Erythroblast (primary cell): ENCODE results near the gene LRRC17.
A peak's percentile ranks its signal among the peaks of the same experiment; 100 is the strongest.
"Not testable (repeated sequence)": the region's sequence is repeated elsewhere in the genome, so short reads cannot be mapped to it uniquely, and the experiment has no call there.

ENCODE experiments used
- DNase-seq, 2 experiments: peaks; one replicate each; lab custom pipeline; 2025; lab: John Stamatoyannopoulos, UW
- GATA1 ChIP-seq: IDR thresholded peaks from 2 replicates; pipeline ENCODE4 v1.6.1; 2011; ENCODE audit warnings: low read depth, mild to moderate bottlenecking, control low read depth, low read length, moderate library complexity
- POLR2A ChIP-seq: IDR thresholded peaks from 2 replicates; pipeline ENCODE4 v1.6.1; 2011; ENCODE audit warnings: mild to moderate bottlenecking, low read length

The LRRC17 gene

DNA sequence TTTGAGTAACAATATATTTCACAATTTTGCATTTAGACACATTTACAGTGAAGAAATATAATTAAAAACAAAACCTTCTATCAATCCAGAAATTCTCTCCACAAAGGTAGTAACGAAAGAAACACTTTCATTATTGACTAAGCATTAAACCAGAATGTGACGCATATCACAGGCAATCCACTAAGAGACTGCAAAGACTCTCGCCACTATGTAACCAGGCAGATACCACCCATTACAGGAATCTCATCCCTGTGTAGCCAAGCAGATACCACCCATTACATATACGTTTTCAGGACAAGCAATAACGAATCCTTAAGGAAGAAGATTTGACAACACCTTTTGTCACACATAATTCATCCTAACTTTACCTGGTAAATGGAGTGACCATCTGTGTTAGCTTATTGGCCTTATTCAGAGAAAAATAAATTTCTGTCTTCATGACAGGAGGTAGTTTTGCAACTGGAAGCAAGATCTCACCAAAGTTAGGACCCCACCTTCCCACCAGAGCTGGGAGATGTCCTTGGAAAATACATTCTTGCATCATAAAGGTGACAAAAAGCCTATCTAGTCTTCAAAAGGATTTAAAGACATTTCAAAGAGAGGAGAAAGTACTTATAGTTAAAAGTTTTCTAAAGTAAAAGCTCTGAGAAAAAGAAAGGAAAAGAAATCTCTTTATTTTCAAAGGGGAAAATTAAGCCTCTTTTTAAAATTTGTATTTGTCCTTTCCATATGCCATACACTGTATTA is 30.8 kb downstream of the LRRC17 start:
- TF ChIP-seq POLR2A (no peak), GATA1 (no peak)
- no peak for DNase-seq

DNA sequence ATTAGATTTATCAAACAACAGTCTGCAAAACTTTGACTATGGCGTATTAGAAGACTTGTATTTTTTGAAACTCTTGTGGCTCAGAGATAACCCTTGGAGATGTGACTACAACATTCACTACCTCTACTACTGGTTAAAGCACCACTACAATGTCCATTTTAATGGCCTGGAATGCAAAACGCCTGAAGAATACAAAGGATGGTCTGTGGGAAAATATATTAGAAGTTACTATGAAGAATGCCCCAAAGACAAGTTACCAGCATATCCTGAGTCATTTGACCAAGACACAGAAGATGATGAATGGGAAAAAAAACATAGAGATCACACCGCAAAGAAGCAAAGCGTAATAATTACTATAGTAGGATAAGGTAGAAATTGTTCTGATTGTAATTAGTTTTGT is 31.4 kb downstream of the LRRC17 start:
- TF ChIP-seq POLR2A (no peak), GATA1 (no peak)
- no peak for DNase-seq

DNA sequence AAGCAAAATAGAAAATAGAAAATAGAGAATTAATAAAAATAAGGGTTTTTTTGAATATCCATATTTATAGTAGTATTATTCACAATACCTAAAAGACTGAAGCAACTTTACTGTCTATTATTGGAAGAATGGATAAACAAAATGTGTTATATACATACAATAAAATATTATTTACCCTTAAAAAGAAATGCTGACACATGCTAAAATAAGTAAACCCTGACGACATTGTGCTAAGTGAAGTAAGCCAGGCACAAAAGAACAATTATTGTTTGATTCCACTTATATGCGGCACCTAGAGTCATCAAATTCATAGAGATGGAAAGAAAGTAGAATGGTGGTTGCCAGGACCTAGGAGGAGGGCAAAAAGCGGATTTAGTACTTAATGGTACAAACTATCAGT is 39.0 kb downstream of the LRRC17 start:
- no peak for TF ChIP-seq POLR2A
- no peak for TF ChIP-seq GATA1
- no peak for DNase-seq

- TF ChIP-seq POLR2A (no peak), GATA1 (no peak)
- no peak for DNase-seq
Measured at GRCh38 chr7:102953406-102953805, 40.6 kb downstream of the LRRC17 start.

GRCh38 chr7:102954359-102954758 is 41.6 kb downstream of the LRRC17 start:
- not testable (repeated sequence) for DNase-seq

- not testable (repeated sequence) for DNase-seq
Measured at GRCh38 chr7:102958004-102958403, 45.2 kb downstream of the LRRC17 start.

GRCh38 chr7:102961993-102962392 is 49.2 kb downstream of the LRRC17 start:
- not testable (repeated sequence) for DNase-seq

DNA sequence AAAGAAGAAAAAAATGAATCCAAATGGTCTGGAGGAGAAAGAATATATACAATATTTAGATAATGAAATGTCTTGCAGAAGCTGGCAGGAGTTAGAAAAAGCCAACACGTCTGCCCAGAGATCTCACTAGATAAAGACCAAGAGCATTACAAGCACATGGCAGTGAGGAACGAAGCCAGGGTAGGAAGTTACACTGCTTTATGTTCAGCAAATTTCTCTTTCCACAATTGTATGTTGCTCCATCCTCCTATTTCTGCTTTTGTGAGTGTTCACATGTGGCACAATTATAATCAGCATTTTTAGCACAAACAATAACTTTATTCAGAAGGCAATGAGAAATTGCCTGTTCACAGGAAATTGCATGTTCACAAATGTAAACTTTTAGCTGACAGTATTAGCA is 53.7 kb downstream of the LRRC17 start:
- TF ChIP-seq GATA1 (no peak), POLR2A (no peak)
- no peak for DNase-seq

DNA sequence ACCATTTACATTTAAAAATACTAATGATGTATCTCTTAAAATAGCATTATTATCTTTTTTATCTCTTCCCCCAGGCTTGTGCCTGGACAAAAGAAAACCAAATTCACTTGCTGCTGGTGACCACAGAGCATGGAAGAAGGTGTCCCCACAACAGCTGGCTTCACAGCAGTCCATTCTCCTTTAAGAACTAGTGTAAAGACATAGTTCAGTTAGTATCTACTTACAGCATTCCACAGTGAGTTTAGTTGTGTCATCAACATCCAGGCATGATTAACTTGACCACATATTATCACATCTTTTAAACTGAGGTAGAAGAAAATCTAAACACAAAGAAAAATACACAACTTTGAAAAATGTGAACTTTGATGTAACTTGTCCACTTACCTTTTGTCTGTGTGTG is 55.0 kb downstream of the LRRC17 start:
- TF ChIP-seq GATA1 (no peak), POLR2A (no peak)
- no peak for DNase-seq

DNA sequence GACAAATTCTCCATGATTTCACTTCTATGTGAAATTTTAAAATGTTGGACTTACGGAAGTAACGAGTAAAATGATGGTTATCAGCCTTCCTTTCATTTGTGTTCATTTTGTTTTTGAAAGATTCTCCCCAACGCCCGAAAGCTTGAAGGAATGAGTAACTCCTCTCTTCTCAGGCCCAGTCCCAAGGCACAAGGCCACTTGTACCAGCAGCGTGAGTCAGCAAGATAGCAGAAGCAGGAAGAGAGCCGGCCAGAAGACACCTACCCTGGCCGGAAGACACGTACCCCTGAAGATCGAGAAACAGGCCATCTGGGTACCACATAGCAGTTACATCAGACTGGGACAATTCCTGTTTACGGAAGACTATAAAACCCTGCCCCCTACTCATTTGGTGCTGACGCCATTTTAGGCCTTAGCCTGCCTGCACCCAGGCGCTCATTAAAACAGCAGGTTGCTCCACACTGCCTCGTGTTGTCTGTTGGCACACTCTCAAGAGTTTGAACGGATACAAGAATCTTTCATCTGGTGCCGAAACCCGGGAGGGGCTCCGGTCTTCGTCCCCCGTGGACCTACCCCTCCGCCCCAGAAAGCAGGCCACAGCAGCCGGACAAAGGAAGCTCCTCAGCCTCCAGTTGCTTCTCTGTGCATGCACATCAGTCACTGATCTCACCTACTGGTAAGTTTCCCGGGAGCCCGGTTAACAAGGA is 60.4 kb downstream of the LRRC17 start:
- TF ChIP-seq GATA1 (no peak), POLR2A (no peak)
- DNase-seq, result no peak

GRCh38 chr7:102974366-102975236 is 61.8 kb downstream of the LRRC17 start:
- TF ChIP-seq GATA1 (no peak), POLR2A (no peak)
- peak; percentile 10 to 17 for DNase-seq

DNA sequence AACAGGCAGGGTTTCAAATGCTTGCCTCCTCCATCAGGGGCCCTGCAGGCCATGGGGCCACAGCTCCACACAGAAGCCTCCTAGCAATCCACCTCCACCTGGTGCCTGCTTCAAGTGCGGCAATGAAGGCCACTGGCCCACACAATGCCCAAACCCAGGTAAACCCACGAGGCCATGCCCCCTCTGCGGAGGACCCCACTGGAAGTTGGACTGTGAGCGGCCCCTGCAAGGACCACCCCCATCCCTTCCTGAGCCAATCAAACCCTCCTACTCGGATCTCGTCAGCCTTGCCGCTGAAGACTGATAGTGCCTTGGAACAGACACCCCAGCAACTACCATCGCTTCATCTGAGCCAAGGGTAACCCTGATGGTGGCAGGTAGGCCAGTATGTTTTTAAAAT is 63.1 kb downstream of the LRRC17 start:
- no peak for TF ChIP-seq GATA1
- TF ChIP-seq POLR2A, result no peak
- no peak for DNase-seq

DNA sequence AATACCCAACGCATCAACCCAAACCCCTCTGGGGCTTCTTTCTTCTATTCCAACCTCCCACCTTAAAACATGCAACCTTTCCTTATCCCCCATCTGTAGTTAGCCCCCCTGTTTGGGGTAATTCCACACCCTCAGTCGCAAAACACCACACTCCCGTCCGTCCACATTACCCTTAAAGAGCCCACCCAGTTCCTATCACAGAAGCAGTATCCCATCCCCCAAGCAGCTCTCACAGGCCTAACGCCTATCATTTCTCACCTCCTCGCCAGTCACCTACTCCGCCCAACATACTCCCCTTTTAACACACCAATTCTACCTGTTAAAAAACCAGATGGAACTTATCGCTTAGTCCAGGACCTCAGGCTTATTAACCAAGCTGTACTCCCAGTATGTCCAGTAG is 63.7 kb downstream of the LRRC17 start:
- TF ChIP-seq POLR2A (no peak), GATA1 (no peak)
- DNase-seq, result no peak

DNA sequence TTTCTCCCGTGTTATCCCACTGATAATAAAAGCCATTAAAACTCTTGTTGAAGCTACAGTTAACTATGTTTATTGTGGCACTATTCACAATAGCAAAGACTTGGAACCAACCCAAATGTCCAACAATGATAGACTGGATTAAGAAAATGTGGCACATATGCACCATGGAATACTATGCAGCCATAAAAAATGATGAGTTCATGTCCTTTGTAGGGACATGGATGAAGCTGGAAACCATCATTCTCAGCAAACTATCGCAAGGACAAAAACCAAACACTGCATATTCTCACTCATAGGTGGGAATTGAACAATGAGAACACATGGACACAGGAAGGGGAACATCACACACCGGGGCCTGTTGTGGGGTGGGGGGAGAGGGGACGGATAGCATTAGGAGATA is 64.8 kb downstream of the LRRC17 start:
- DNase-seq, result not testable (repeated sequence)
